WTC11 (cell line): Measurements from ENCODE around the gene ASF1A. TPM values are rescaled to one million over a fixed set of nuclear protein-coding genes. Genes with fewer than 3 reads are reported as not detected.

Experiments
- ATAC-seq: fragments of 200-7000 bp; cut with Tn5 transposase; 2 replicates; pipeline ENCODE4 v1.10.0; 2021; ENCODE audit warnings: mild to moderate bottlenecking, moderate library complexity
- CTCF ChIA-PET: fragments of 300-600 bp; sonication (Branson Sonifier 250); formaldehyde crosslinking; loops from one replicate; lab custom pipeline; 2021; ENCODE audit warnings: antibody characterized with exemption; lab: Charles Lee
- POLR2A ChIA-PET: fragments of 350-600 bp; sonication (Branson Sonifier 250); formaldehyde crosslinking; loops from one replicate; lab custom pipeline; 2021; ENCODE audit warnings: antibody characterized with exemption; lab: Charles Lee
- DNase-seq: peaks from one replicate; pipeline ENCODE4 v3.0.0; 2021; ENCODE audit warnings: low spot score
- H3K27ac Mint-ChIP-seq: 2 replicates; pipeline ENCODE4 v1.8.0; 2021; ENCODE audit warnings: mixed read lengths
- H3K27me3 Mint-ChIP-seq: 2 replicates; pipeline ENCODE4 v1.8.0; 2021; ENCODE audit warnings: low read depth, mild to moderate bottlenecking, moderate library complexity, mixed read lengths
- H3K36me3 Mint-ChIP-seq: 2 replicates; pipeline ENCODE4 v1.8.0; 2021; ENCODE audit warnings: mixed read lengths
- H3K4me1 Mint-ChIP-seq: 2 replicates; pipeline ENCODE4 v1.8.0; 2022; ENCODE audit warnings: mixed read lengths
- H3K4me3 Mint-ChIP-seq: 2 replicates; pipeline ENCODE4 v1.8.0; 2021; ENCODE audit warnings: mild to moderate bottlenecking, moderate library complexity, mixed read lengths
- H3K9me3 Mint-ChIP-seq: 2 replicates; pipeline ENCODE4 v1.8.0; 2021; ENCODE audit warnings: mixed read lengths
- AFF4 ChIP-seq: sonication (generic); formaldehyde crosslinking; IDR thresholded peaks from 2 replicates; pipeline ENCODE4 v1.8.1; 2023; ENCODE audit warnings: mild to moderate bottlenecking, missing genetic modification reagents, borderline replicate concordance
- ATF3 ChIP-seq: sonication (generic); formaldehyde crosslinking; conservative IDR thresholded peaks from 2 replicates; pipeline ENCODE4 v1.8.1; 2022; ENCODE audit warnings: mild to moderate bottlenecking, missing genetic modification reagents
- ATF6 ChIP-seq: sonication (generic); formaldehyde crosslinking; IDR thresholded peaks from 2 replicates; pipeline ENCODE4 v1.8.1; 2023; ENCODE audit warnings: mild to moderate bottlenecking, missing genetic modification reagents
- CREM ChIP-seq: sonication (generic); formaldehyde crosslinking; IDR thresholded peaks from 2 replicates; pipeline ENCODE4 v1.8.1; 2022; ENCODE audit warnings: mild to moderate bottlenecking, missing genetic modification reagents, moderate library complexity
- ERG ChIP-seq: fragments of 250-450 bp; sonication (Bioruptor Pico); IDR thresholded peaks from 2 replicates; pipeline ENCODE4 v1.8.0; 2021; ENCODE audit warnings: mild to moderate bottlenecking
- IRF1 ChIP-seq: sonication (generic); formaldehyde crosslinking; IDR thresholded peaks from 2 replicates; pipeline ENCODE4 v1.8.0; 2023; ENCODE audit warnings: missing genetic modification reagents
- MYBL2 ChIP-seq: sonication (generic); formaldehyde crosslinking; IDR thresholded peaks from 2 replicates; pipeline ENCODE4 v1.8.1; 2023; ENCODE audit warnings: mild to moderate bottlenecking, moderate library complexity, missing genetic modification reagents
- OVOL2 ChIP-seq: fragments of 250-450 bp; sonication (Bioruptor Pico); IDR thresholded peaks from 2 replicates; pipeline ENCODE4 v1.9.0; 2021; ENCODE audit warnings: mild to moderate bottlenecking, borderline replicate concordance
- PRRX2 ChIP-seq: fragments of 250-450 bp; sonication (Bioruptor Pico); IDR thresholded peaks from 2 replicates; pipeline ENCODE4 v1.8.0; 2021; ENCODE audit warnings: mild to moderate bottlenecking
- SMAD3 ChIP-seq: sonication (generic); formaldehyde crosslinking; IDR thresholded peaks from 2 replicates; pipeline ENCODE4 v1.8.0; 2022; ENCODE audit warnings: missing genetic modification reagents, mild to moderate bottlenecking, borderline replicate concordance
- TEAD4 ChIP-seq: sonication (generic); formaldehyde crosslinking; IDR thresholded peaks from 2 replicates; pipeline ENCODE4 v1.8.0; 2022; ENCODE audit warnings: mild to moderate bottlenecking, missing genetic modification reagents
- ZBTB21 ChIP-seq: sonication (generic); formaldehyde crosslinking; IDR thresholded peaks from 2 replicates; pipeline ENCODE4 v1.8.1; 2023; ENCODE audit warnings: mild to moderate bottlenecking, missing genetic modification reagents, borderline replicate concordance
- total RNA-seq: library from RNA; stranded (reverse); gene quantifications from 3 replicates; pipeline ENCODE4 v1.2.3, GENCODE V29; 2021
- TF ChIP-seq, protein P1 (sequence below): sonication (generic); formaldehyde crosslinking; IDR thresholded peaks from 2 replicates; pipeline ENCODE4 v1.8.0; 2022; ENCODE audit warnings: mild to moderate bottlenecking, missing genetic modification reagents
- TF ChIP-seq, protein P2 (sequence below): sonication (generic); formaldehyde crosslinking; IDR thresholded peaks from 2 replicates; pipeline ENCODE4 v1.8.1; 2022; ENCODE audit warnings: low read depth, mild to moderate bottlenecking, moderate library complexity, missing genetic modification reagents, borderline replicate concordance
- TF ChIP-seq, protein P3 (sequence below): sonication (generic); formaldehyde crosslinking; IDR thresholded peaks from 2 replicates; pipeline ENCODE4 v1.8.1; 2023; ENCODE audit warnings: mild to moderate bottlenecking, moderate library complexity, missing genetic modification reagents
- TF ChIP-seq, protein P4 (sequence below): sonication (generic); formaldehyde crosslinking; IDR thresholded peaks from 2 replicates; pipeline ENCODE4 v1.8.1; 2022; ENCODE audit warnings: low read depth, missing genetic modification reagents, borderline replicate concordance
- TF ChIP-seq, protein P5 (sequence below): sonication (generic); formaldehyde crosslinking; IDR thresholded peaks from 2 replicates; pipeline ENCODE4 v1.8.0; 2023; ENCODE audit warnings: mild to moderate bottlenecking, missing genetic modification reagents

The ASF1A gene
- total RNA-seq, 1 experiment from 2014 or later = 36.7 TPM

- no peak for TF ChIP-seq MYBL2 (CRISPR knock-in tag)
- TF ChIP-seq SMAD3 (CRISPR knock-in tag) = no peak
- no peak for TF ChIP-seq ZBTB21 (CRISPR knock-in tag)
Observed at GRCh38 chr6:118876814-118877213, 17.1 kb upstream of the ASF1A start (continued).

DNA sequence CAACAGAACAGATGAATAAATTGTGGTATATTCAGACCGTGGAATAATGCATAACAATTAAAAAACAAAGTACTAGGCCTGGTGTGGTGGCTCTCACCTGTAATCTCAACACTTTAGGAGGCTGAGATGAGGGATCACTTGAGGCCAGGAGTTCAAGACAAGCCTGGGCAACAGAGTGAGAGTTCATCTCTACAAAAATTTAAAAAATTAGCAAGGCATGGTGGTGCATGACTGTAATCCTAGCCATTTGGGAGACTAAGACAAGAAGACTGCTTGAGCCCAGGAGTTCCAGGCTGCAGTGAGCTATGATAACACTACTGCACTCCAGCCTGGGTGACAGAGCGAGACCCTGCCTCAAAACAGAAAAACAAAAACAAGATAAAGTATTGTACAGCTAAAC, 16.1 kb upstream of the ASF1A start:
- no peaks in the 10 kb centered on the region for H3K36me3 Mint-ChIP-seq
- CTCF ChIA-PET = no interaction called here
- TF ChIP-seq ATF6 (CRISPR knock-in tag) = no peak
- TF ChIP-seq, protein P1, sequence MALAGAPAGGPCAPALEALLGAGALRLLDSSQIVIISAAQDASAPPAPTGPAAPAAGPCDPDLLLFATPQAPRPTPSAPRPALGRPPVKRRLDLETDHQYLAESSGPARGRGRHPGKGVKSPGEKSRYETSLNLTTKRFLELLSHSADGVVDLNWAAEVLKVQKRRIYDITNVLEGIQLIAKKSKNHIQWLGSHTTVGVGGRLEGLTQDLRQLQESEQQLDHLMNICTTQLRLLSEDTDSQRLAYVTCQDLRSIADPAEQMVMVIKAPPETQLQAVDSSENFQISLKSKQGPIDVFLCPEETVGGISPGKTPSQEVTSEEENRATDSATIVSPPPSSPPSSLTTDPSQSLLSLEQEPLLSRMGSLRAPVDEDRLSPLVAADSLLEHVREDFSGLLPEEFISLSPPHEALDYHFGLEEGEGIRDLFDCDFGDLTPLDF (CRISPR knock-in tag) = no peak
- TF ChIP-seq TEAD4 = no peak
- TF ChIP-seq, protein P2, sequence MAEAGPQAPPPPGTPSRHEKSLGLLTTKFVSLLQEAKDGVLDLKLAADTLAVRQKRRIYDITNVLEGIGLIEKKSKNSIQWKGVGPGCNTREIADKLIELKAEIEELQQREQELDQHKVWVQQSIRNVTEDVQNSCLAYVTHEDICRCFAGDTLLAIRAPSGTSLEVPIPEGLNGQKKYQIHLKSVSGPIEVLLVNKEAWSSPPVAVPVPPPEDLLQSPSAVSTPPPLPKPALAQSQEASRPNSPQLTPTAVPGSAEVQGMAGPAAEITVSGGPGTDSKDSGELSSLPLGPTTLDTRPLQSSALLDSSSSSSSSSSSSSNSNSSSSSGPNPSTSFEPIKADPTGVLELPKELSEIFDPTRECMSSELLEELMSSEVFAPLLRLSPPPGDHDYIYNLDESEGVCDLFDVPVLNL (CRISPR knock-in tag) = no peak
- no peak for TF ChIP-seq IRF1 (CRISPR knock-in tag)
- TF ChIP-seq, protein P3, sequence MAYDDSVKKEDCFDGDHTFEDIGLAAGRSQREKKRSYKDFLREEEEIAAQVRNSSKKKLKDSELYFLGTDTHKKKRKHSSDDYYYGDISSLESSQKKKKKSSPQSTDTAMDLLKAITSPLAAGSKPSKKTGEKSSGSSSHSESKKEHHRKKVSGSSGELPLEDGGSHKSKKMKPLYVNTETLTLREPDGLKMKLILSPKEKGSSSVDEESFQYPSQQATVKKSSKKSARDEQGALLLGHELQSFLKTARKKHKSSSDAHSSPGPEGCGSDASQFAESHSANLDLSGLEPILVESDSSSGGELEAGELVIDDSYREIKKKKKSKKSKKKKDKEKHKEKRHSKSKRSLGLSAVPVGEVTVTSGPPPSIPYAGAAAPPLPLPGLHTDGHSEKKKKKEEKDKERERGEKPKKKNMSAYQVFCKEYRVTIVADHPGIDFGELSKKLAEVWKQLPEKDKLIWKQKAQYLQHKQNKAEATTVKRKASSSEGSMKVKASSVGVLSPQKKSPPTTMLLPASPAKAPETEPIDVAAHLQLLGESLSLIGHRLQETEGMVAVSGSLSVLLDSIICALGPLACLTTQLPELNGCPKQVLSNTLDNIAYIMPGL = no peak
- TF ChIP-seq CREM = no peak
- no peak for TF ChIP-seq OVOL2
- TF ChIP-seq ERG = no peak
- TF ChIP-seq, protein P4, sequence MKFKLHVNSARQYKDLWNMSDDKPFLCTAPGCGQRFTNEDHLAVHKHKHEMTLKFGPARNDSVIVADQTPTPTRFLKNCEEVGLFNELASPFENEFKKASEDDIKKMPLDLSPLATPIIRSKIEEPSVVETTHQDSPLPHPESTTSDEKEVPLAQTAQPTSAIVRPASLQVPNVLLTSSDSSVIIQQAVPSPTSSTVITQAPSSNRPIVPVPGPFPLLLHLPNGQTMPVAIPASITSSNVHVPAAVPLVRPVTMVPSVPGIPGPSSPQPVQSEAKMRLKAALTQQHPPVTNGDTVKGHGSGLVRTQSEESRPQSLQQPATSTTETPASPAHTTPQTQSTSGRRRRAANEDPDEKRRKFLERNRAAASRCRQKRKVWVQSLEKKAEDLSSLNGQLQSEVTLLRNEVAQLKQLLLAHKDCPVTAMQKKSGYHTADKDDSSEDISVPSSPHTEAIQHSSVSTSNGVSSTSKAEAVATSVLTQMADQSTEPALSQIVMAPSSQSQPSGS (CRISPR knock-in tag) = no peak
- TF ChIP-seq PRRX2 (CRISPR knock-in tag) = no peak
- TF ChIP-seq AFF4 = no peak
- TF ChIP-seq, protein P5, sequence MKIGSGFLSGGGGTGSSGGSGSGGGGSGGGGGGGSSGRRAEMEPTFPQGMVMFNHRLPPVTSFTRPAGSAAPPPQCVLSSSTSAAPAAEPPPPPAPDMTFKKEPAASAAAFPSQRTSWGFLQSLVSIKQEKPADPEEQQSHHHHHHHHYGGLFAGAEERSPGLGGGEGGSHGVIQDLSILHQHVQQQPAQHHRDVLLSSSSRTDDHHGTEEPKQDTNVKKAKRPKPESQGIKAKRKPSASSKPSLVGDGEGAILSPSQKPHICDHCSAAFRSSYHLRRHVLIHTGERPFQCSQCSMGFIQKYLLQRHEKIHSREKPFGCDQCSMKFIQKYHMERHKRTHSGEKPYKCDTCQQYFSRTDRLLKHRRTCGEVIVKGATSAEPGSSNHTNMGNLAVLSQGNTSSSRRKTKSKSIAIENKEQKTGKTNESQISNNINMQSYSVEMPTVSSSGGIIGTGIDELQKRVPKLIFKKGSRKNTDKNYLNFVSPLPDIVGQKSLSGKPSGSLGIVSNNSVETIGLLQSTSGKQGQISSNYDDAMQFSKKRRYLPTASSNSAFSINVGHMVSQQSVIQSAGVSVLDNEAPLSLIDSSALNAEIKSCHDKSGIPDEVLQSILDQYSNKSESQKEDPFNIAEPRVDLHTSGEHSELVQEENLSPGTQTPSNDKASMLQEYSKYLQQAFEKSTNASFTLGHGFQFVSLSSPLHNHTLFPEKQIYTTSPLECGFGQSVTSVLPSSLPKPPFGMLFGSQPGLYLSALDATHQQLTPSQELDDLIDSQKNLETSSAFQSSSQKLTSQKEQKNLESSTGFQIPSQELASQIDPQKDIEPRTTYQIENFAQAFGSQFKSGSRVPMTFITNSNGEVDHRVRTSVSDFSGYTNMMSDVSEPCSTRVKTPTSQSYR = no peak
- no peak for TF ChIP-seq ATF3
- peaks cover 25% of the 10 kb centered on the region for H3K4me1 Mint-ChIP-seq
- H3K27me3 Mint-ChIP-seq = no peaks in the 10 kb centered on the region
- DNase-seq (no peak), ATAC-seq (no peak)
- H3K9me3 Mint-ChIP-seq = peaks cover 4% of the 10 kb centered on the region; the same call in 1 of the 2 replicates
- no peak overlapping the region for H3K4me3 Mint-ChIP-seq
- POLR2A ChIA-PET = no interaction called here
- no peak overlapping the region for H3K27ac Mint-ChIP-seq
